HCT116 (cell line): ENCODE measurements around the gene STX1A. TPM values are rescaled to one million over a fixed set of nuclear protein-coding genes. Genes with fewer than 3 reads are reported as not detected.
A peak's percentile ranks its signal among the peaks of the same experiment; 100 is the strongest.

Experiments
- ATAC-seq: fragments of 200-7000 bp; cut with Tn5 transposase; 2 replicates; pipeline ENCODE4 v1.9.1; 2020; ENCODE audit warnings: mild to moderate bottlenecking, moderate library complexity
- BruUV-seq: library from RNA; stranded (reverse); fragments of 400-500 nt; replicated peaks from 2 replicates; lab custom pipeline; 2021; lab: Mats Ljungman, UMichigan
- CTCF ChIA-PET: fragments of 300-600 bp; sonication (Branson Sonifier 250); formaldehyde crosslinking; loops from one replicate; lab custom pipeline; 2021; ENCODE audit warnings: antibody characterized with exemption; lab: Charles Lee
- POLR2A ChIA-PET: fragments of 300-600, 350-600 bp; sonication (Branson Sonifier 250); formaldehyde crosslinking; loops from one replicate; lab custom pipeline; 2021; ENCODE audit warnings: antibody characterized with exemption; lab: Charles Lee
- RAD21 ChIA-PET, 2 experiments: fragments of 300-600 bp; sonication (Branson Sonifier 250); formaldehyde crosslinking; loops; one replicate each; lab custom pipeline; 2023; ENCODE audit warnings: low total read pairs in 2 of 2; ENCODE audit not compliant: uncharacterized antibody in 2 of 2, unreplicated experiment in 2 of 2, low non-redundant PET in 1 of 2; lab: Charles Lee
- DNase-seq: peaks from one replicate; pipeline ENCODE4 v3.0.0-alpha.2; 2010; ENCODE audit warnings: low read depth, low spot score
- H2AFZ ChIP-seq: fragments of 200-600 bp; shearing (Covaris generic), sonication (generic); 2 replicates; pipeline ENCODE4 v1.6.1; 2017; ENCODE audit warnings: low read depth, mixed run types, mixed read lengths, antibody characterized with exemption, low read length; ENCODE audit not compliant: poor library complexity, severe bottlenecking
- H3K27ac ChIP-seq: 2 replicates; pipeline ENCODE4 v1.5.1; 2012; ENCODE audit warnings: low read depth, low read length
- H3K27me3 ChIP-seq: fragments of 200-600 bp; sonication (generic); 2 replicates; pipeline ENCODE4 v1.6.1; 2016; ENCODE audit warnings: mixed run types, low read length, mixed read lengths; ENCODE audit not compliant: insufficient read depth
- H3K36me3 ChIP-seq, 2 experiments: fragments of 200-500 bp in 1 of 2; fragments of 200-600 bp in 1 of 2; sonication (Bioruptor generic) in 1 of 2; sonication (generic) in 1 of 2; 2 replicates each; pipeline versions ENCODE4 v1.5.1 to v1.6.1; 2014 to 2016; ENCODE audit warnings: low read length in 2 of 2, inconsistent platforms in 1 of 2, mixed read lengths in 1 of 2, mixed run types in 1 of 2; ENCODE audit not compliant: insufficient read depth in 2 of 2, control insufficient read depth in 1 of 2
- H3K4me1 ChIP-seq, 2 experiments: fragments of 200-600 bp in 1 of 2; sonication (generic) in 1 of 2; 2 replicates each; pipeline versions ENCODE4 v1.5.1 to v1.6.1; 2012 to 2017; ENCODE audit warnings: low read length in 2 of 2, inconsistent platforms in 1 of 2, mild to moderate bottlenecking in 1 of 2, mixed read lengths in 1 of 2, mixed run types in 1 of 2, moderate library complexity in 1 of 2; ENCODE audit not compliant: insufficient read depth in 2 of 2, control insufficient read depth in 1 of 2
- H3K4me2 ChIP-seq: fragments of 200-600 bp; sonication (generic); 2 replicates; pipeline ENCODE4 v1.6.1; 2017; ENCODE audit warnings: mixed run types, low read length, mixed read lengths
- H3K4me3 ChIP-seq, 2 experiments: fragments of 200-600 bp in 1 of 2; sonication (generic) in 1 of 2; replicated peaks in 1 of 2; 2 replicates each; pipeline ENCODE4 v1.5.1; 2011 to 2016; ENCODE audit warnings: low read length in 2 of 2, control low read depth in 1 of 2, low read depth in 1 of 2, mild to moderate bottlenecking in 1 of 2, mixed read lengths in 1 of 2, mixed run types in 1 of 2
- H3K79me2 ChIP-seq: fragments of 200-600 bp; sonication (generic); 2 replicates; pipeline ENCODE4 v1.6.1; 2017; ENCODE audit warnings: mild to moderate bottlenecking, mixed run types, low read length, moderate library complexity, mixed read lengths; ENCODE audit not compliant: insufficient read depth
- H3K9ac ChIP-seq: fragments of 200-600 bp; sonication (generic); 2 replicates; pipeline ENCODE4 v1.6.1; 2016; ENCODE audit warnings: low read length, mixed read lengths
- H3K9me2 ChIP-seq: fragments of 200-600 bp; sonication (generic), shearing (Covaris generic); 2 replicates; pipeline ENCODE4 v1.6.1; 2017; ENCODE audit warnings: mixed run types, mild to moderate bottlenecking, moderate library complexity; ENCODE audit not compliant: insufficient read depth
- H3K9me3 ChIP-seq, 2 experiments: fragments of 200-500 bp in 1 of 2; fragments of 200-600 bp in 1 of 2; sonication (Bioruptor generic) in 1 of 2; sonication (generic) in 1 of 2; 2 replicates each; pipeline ENCODE4 v1.6.1; 2014 to 2017; ENCODE audit warnings: low read length in 2 of 2, mixed read lengths in 2 of 2, inconsistent platforms in 1 of 2, low read depth in 1 of 2, mild to moderate bottlenecking in 1 of 2, mixed run types in 1 of 2, moderate library complexity in 1 of 2; ENCODE audit not compliant: control insufficient read depth in 1 of 2, insufficient read depth in 1 of 2
- H4K20me1 ChIP-seq: fragments of 200-600 bp; sonication (generic), shearing (Covaris generic); 2 replicates; pipeline ENCODE4 v1.6.1; 2017; ENCODE audit warnings: mixed run types, mild to moderate bottlenecking, moderate library complexity; ENCODE audit not compliant: insufficient read depth
- EGR1 ChIP-seq: IDR thresholded peaks from 2 replicates; pipeline ENCODE4 v1.6.1; 2012; ENCODE audit warnings: low read depth
- FOSL1 ChIP-seq: IDR thresholded peaks from 2 replicates; pipeline ENCODE4 v1.6.1; 2012; ENCODE audit warnings: low read depth
- JUND ChIP-seq: IDR thresholded peaks from 2 replicates; pipeline ENCODE4 v1.6.1; 2012
- POLR2AphosphoS5 ChIP-seq: IDR thresholded peaks from 2 replicates; pipeline ENCODE4 v1.6.1; 2011; ENCODE audit warnings: mild to moderate bottlenecking, low read depth, low read length, moderate library complexity
- YY1 ChIP-seq: IDR thresholded peaks from 2 replicates; pipeline ENCODE4 v1.6.1; 2011; ENCODE audit warnings: low read length, low read depth, moderate library complexity, mild to moderate bottlenecking; ENCODE audit not compliant: insufficient replicate concordance; ENCODE audit errors: extremely low read depth
- intact Hi-C: fragments of 100-400 bp; cut with micrococcal nuclease; formaldehyde crosslinking; loops from 2 replicates; pipeline ENCODE4 v1.10.0; 2022
- total RNA-seq: library from RNA; stranded (reverse); gene quantifications from one replicate; pipeline ENCODE4 v1.2.1, GENCODE V29; 2021; ENCODE audit not compliant: unreplicated experiment
- TF ChIP-seq, protein P1 (sequence below): IDR thresholded peaks from 2 replicates; pipeline ENCODE4 v1.6.1; 2012; ENCODE audit warnings: low read depth

Gene STX1A
- total RNA-seq, 1 experiment from 2014 or later, result 39.4 TPM

DNA sequence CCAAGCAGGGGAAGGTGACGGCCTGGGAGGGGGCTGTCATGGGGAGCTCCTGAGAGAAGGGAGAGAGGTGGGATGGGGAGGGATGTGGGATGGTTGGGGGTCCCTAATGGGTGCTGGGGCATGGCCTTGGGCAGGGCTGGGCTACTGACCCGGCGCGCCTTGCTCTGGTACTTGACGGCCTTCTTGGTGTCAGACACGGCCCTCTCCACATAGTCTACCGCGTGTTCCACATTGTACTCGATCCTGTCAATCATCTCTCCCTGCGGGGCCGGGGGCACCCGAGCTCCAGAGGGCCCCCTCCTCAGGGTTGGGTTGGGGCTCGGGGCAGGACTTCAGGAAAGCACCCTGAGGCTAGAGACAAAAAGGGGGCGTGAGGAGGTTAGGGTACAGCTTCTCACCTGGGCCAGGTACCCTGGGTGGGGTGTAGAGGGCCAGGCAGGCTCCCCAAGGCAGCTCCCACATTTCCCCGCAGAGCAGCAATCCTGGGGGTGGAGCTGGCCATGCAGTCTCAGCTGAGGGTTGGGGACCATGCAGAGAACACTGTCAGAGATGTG is 18.8 kb downstream of the STX1A start:
- H3K4me1 ChIP-seq, result peaks cover 7 to 31% of the 10 kb centered on the region in 2 experiments
- ATAC-seq (no peak), DNase-seq (no peak)
- peak overlapping the region; percentile 8; the same call in 1 of the 2 replicates for H3K27ac ChIP-seq
- no peak overlapping the region for H3K9ac ChIP-seq
- H3K27me3 ChIP-seq, result no peaks in the 10 kb centered on the region
- H4K20me1 ChIP-seq, result 0 out of 2 replicates have a peak, but pooled peaks cover 3% of the 10 kb centered on the region
- TF ChIP-seq YY1 (no peak), EGR1 (no peak), JUND (no peak), POLR2AphosphoS5 (peak; percentile 24; the same call in 1 of the 2 replicates), FOSL1 (no peak)
- TF ChIP-seq, protein P1, sequence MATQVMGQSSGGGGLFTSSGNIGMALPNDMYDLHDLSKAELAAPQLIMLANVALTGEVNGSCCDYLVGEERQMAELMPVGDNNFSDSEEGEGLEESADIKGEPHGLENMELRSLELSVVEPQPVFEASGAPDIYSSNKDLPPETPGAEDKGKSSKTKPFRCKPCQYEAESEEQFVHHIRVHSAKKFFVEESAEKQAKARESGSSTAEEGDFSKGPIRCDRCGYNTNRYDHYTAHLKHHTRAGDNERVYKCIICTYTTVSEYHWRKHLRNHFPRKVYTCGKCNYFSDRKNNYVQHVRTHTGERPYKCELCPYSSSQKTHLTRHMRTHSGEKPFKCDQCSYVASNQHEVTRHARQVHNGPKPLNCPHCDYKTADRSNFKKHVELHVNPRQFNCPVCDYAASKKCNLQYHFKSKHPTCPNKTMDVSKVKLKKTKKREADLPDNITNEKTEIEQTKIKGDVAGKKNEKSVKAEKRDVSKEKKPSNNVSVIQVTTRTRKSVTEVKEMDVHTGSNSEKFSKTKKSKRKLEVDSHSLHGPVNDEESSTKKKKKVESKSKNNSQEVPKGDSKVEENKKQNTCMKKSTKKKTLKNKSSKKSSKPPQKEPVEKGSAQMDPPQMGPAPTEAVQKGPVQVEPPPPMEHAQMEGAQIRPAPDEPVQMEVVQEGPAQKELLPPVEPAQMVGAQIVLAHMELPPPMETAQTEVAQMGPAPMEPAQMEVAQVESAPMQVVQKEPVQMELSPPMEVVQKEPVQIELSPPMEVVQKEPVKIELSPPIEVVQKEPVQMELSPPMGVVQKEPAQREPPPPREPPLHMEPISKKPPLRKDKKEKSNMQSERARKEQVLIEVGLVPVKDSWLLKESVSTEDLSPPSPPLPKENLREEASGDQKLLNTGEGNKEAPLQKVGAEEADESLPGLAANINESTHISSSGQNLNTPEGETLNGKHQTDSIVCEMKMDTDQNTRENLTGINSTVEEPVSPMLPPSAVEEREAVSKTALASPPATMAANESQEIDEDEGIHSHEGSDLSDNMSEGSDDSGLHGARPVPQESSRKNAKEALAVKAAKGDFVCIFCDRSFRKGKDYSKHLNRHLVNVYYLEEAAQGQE, result no peak
- H3K79me2 ChIP-seq, result peaks cover 1% of the 10 kb centered on the region; the same call in 1 of the 2 replicates
- ChIA-PET RAD21 (no interaction called here), CTCF (interaction anchor here (1.2 to 2.0 kb wide), 4 partner anchors 10 to 34 kb away, joined by 3 to 7 read pairs (median 7); no protein-coding TSS in a partner anchor), POLR2A (no interaction called here)
- H3K9me2 ChIP-seq, result no peaks in the 10 kb centered on the region
- intact Hi-C loops, result loop anchor here (1.0 kb wide), 1 partner anchor 93 kb away; no protein-coding TSS in a partner anchor
- BruUV-seq, result no TSS peak
- H3K36me3 ChIP-seq, result peaks cover 38 to 66% of the 10 kb centered on the region in 2 experiments; a peak in 3 of 4 replicates
- no peak overlapping the region for H3K4me2 ChIP-seq
- no peaks in the 10 kb centered on the region for H3K9me3 ChIP-seq
- no peak overlapping the region for H3K4me3 ChIP-seq
- no peak overlapping the region for H2AFZ ChIP-seq
